GM10248 (cell line): ENCODE measurements around the gene PARP14.
"Not testable (repeated sequence)": the region's sequence is repeated elsewhere in the genome, so short reads cannot be mapped to it uniquely, and the experiment has no call there.

Experiments used
- CTCF ChIA-PET: fragments of 300-600 bp; sonication (Branson Sonifier 250); formaldehyde crosslinking; extraction: SDS; loops from one replicate; lab custom pipeline; 2021; ENCODE audit warnings: antibody characterized with exemption; lab: Yijun Ruan, JAX
- POLR2A ChIA-PET: fragments of 350-650 bp; sonication (Branson Sonifier 250); formaldehyde crosslinking; extraction: SDS; loops from one replicate; lab custom pipeline; 2020; ENCODE audit warnings: antibody characterized with exemption; lab: Yijun Ruan, JAX
- DNase-seq: peaks from one replicate; pipeline ENCODE4 v3.0.0; 2012; ENCODE audit errors: extremely low spot score
- TF ChIP-seq, protein P1 (sequence below): IDR thresholded peaks from 2 replicates; pipeline ENCODE4 v1.5.1; 2012; ENCODE audit warnings: mild to moderate bottlenecking, low read depth; ENCODE audit errors: extremely low read depth, missing control alignments, control extremely low read depth

Gene PARP14

DNA sequence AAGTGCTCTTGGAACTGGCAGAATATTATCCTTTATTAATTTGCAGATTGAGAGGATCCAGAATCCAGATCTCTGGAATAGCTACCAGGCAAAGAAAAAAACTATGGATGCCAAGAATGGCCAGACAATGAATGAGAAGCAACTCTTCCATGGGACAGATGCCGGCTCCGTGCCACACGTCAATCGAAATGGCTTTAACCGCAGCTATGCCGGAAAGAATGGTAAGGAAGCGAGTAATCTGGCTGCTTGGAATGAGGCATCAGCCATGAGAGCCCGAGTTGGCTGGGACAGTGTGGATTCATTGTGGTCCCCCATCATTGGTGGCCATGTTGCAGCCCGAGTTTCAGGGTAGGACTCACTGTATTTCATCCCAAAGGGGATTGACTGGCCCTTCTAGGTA, 47.1 kb downstream of the PARP14 start:
- TF ChIP-seq, protein P1, sequence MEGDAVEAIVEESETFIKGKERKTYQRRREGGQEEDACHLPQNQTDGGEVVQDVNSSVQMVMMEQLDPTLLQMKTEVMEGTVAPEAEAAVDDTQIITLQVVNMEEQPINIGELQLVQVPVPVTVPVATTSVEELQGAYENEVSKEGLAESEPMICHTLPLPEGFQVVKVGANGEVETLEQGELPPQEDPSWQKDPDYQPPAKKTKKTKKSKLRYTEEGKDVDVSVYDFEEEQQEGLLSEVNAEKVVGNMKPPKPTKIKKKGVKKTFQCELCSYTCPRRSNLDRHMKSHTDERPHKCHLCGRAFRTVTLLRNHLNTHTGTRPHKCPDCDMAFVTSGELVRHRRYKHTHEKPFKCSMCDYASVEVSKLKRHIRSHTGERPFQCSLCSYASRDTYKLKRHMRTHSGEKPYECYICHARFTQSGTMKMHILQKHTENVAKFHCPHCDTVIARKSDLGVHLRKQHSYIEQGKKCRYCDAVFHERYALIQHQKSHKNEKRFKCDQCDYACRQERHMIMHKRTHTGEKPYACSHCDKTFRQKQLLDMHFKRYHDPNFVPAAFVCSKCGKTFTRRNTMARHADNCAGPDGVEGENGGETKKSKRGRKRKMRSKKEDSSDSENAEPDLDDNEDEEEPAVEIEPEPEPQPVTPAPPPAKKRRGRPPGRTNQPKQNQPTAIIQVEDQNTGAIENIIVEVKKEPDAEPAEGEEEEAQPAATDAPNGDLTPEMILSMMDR: no peak
- DNase-seq: no peak
- CTCF ChIA-PET: no interaction called here
- POLR2A ChIA-PET: no interaction called here

DNA sequence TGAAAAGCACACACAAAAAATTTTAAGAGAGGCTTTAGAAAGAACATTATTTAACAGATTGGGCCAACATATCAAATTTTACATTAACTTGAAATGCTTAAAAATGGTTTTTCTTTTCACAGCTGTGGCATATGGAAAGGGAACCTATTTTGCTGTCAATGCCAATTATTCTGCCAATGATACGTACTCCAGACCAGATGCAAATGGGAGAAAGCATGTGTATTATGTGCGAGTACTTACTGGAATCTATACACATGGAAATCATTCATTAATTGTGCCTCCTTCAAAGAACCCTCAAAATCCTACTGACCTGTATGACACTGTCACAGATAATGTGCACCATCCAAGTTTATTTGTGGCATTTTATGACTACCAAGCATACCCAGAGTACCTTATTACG, 47.5 kb downstream of the PARP14 start:
- POLR2A ChIA-PET: no interaction called here
- TF ChIP-seq, protein P1: no peak
- CTCF ChIA-PET: no interaction called here
- no peak for DNase-seq

DNA sequence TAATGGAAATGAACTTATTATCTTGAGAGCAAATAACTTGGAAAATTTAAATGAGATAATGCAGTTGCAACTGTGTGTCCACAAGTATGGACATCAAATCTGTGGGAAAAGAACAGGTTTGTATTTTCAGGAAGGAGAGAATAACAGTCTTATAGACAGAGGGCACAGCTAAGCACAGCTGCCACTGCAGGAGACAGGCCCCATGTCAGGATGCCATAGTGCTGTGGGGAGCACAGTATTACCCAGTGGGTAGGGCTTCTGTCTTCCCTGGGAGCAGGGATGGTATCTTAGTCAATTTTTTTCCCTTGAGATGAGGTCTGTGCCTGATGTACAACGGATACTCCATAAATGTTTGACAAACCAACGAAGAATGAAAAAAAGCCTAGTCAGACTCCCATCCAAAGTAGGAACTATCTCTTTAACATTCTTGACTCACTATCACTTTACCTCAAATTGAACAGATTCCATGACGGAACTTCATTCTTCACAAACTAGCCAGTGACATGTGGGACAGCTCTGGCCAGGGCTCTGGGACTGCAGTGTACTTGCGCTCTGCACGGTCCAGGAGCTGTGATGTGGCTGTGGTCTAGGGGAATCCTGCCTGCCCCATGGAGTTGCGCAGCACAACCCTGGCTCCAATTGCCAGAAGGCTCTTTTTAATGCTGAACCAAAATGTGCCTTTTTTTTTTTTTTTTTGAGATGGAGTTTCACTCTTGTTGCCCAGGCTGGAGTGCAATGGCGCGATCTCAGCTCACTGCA, 48.3 kb downstream of the PARP14 start:
- no peak for DNase-seq
- TF ChIP-seq, protein P1: no peak
- CTCF ChIA-PET: no interaction called here
- POLR2A ChIA-PET: interaction anchor here (0.7 kb wide), 1 partner anchor 321 kb away, joined by 3 read pairs; no protein-coding TSS in a partner anchor

DNA sequence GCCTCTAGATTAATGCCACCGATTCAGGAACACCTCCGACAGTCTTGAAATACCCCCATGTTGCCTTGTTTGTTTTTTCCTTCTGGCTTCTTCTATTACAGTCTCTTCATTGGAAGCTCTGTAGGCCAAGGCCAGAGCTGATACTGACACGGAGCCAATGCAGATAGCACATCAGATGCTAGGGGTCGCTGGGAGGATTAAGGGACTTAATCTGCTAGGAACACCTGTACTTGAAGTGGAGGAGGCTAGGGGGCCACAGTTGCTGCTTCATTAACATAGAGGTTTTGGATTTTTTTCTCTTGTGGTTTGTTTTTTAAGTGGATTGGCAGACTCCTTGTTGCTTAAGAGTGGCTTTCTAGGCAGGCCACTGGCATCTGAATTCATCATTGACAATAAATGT, 49.6 kb downstream of the PARP14 start:
- TF ChIP-seq, protein P1: no peak
- DNase-seq: no peak
- POLR2A ChIA-PET: no interaction called here
- CTCF ChIA-PET: no interaction called here

DNA sequence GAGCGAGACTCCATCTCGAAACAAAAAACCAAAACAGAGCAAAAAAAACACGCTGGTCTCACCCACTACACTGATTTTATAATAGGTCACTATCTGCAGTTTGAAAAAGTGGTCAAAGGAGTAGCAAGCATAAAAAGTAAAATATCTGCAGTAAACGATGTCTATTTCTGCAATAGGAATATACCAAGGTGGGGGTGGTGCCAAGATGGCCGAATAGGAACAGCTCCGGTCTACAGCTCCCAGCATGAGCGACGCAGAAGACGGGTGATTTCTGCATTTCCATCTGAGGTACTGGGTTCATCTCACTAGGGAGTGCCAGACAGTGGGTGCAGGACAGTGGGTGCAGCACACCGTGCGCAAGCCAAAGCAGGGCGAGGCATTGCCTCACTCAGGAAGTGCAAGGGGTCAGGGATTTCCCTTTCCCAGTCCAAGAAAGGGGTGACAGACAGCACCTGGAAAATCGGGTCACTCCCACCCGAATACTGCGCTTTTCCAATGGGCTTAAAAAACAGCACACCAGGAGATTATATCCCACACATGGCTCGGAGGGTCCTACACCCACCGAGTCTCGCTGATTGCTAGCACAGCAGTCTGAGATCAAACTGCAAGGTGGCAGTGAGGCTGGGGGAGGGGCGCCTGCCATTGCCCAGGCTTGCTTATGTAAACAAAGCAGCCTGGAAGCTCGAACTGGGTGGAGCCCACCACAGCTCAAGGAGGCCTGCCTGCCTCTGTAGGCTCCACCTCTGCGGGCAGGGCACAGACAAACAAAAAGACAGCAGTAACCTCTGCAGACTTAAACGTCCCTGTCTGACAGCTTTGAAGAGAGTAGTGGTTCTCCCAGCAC, 52.3 kb downstream of the PARP14 start:
- POLR2A ChIA-PET, DNase-seq: not testable (repeated sequence)
- CTCF ChIA-PET: interaction anchor here (2.6 kb wide), 1 partner anchor 17 kb away, joined by 6 read pairs; no protein-coding TSS in a partner anchor

DNA sequence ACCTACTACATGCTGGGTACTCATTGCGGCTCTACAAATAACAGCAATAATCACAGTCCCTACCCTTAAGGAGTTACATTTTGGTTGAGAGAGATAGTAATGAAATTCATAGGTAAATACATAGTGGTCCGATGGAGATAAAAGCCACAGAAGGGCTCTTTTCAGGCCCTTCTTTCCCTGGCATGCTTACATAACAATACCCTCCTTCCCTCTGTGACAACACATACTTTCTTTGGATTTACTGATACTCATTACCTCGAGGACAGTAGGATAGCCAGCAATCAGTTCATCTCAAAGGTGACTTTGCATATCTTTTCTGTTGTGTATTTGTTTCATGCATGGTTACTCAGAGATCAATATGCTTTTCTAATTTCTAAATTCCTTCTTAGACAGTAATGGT, 58.5 kb downstream of the PARP14 start:
- DNase-seq: no peak
- TF ChIP-seq, protein P1: no peak
- CTCF ChIA-PET: no interaction called here
- POLR2A ChIA-PET: no interaction called here

DNA sequence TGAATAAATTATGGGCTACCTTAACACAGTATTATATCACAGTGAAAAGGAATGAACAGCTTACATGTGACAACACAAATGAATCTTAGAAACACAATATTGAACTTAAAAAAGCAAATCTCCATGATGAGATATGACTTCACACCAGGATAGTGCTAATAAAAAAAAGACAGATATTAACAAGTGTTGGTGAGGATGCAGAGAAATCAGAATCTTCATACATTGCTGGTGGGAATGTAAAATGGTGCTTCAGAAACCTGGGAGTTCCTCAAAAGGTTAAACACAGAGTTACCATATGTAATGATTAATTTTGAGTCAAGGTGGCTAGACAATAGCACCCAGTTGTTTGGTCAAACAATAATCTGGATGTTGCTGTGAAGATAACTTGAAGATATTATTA, 61.6 kb downstream of the PARP14 start:
- no peak for DNase-seq
- TF ChIP-seq, protein P1: no peak
- ChIA-PET CTCF (no interaction called here), POLR2A (no interaction called here)
